Measurements from ENCODE around the gene MYH11. TPM values are rescaled to one million over a fixed set of nuclear protein-coding genes. Genes with fewer than 3 reads are reported as not detected.

The MYH11 gene
- polyA plus RNA-seq, 1 donor from 2014 or later, result not detected

GRCh38 chr16:15799851-15800495 is 56.9 kb downstream of the MYH11 start:
- Histone ChIP-seq H3K36me3 (ENCODE audit: insufficient read depth, low read length) (no peaks in the 10 kb centered on the region), H3K27ac (ENCODE audit: low read length) (no peak overlapping the region), H3K9me2 (ENCODE audit: insufficient read depth, low read length) (no peaks in the 10 kb centered on the region), H3K4me3 (ENCODE audit: low read length) (no peak overlapping the region), H3K9me3 (ENCODE audit: low read length) (no peaks in the 10 kb centered on the region), H3K27me3 (ENCODE audit: insufficient read depth, low read depth, low read length) (no peaks in the 10 kb centered on the region), H2AFZ (ENCODE audit: low read depth, low read length) (no peak overlapping the region), H3K79me2 (replicated peaks; ENCODE audit: insufficient read depth, low read length) (no peaks in the 10 kb centered on the region), H3F3A (ENCODE audit: insufficient read depth, low read length, poor library complexity, severe bottlenecking) (no peaks in the 10 kb centered on the region), H3K4me2 (ENCODE audit: low read length) (no peak overlapping the region), H3K9ac (ENCODE audit: low read length) (no peak overlapping the region), H4K20me1 (ENCODE audit: insufficient read depth) (no peaks in the 10 kb centered on the region)
- TF ChIP-seq CTCF (IDR thresholded peaks at IDR 0.05; ENCODE audit: poor library complexity, severe bottlenecking), result no peak
- TF ChIP-seq SMC3 (conservative IDR thresholded peaks at IDR 0.05; ENCODE audit: poor library complexity), result no peak
- no peak for TF ChIP-seq POLR2AphosphoS5 (IDR thresholded peaks at IDR 0.05)
- TF ChIP-seq REST (IDR thresholded peaks at IDR 0.05; ENCODE audit: borderline replicate concordance), result no peak
- no peak for TF ChIP-seq EZH2 (IDR thresholded peaks at IDR 0.05; ENCODE audit: borderline replicate concordance, insufficient read depth, low read length, poor library complexity, severe bottlenecking)
- no peak for TF ChIP-seq TAF1 (IDR thresholded peaks at IDR 0.05; ENCODE audit: low read depth)
- no peak for TF ChIP-seq MXI1 (conservative IDR thresholded peaks at IDR 0.05; ENCODE audit: poor library complexity, severe bottlenecking)
- TF ChIP-seq EP300 (conservative IDR thresholded peaks at IDR 0.05; ENCODE audit: poor library complexity, severe bottlenecking), result no peak
- no peak for TF ChIP-seq RAD21 (conservative IDR thresholded peaks at IDR 0.05)

- TF ChIP-seq POLR2AphosphoS5 (IDR thresholded peaks at IDR 0.05) (no peak), EZH2 (IDR thresholded peaks at IDR 0.05; ENCODE audit: borderline replicate concordance, insufficient read depth, low read length, poor library complexity, severe bottlenecking) (no peak), MXI1 (conservative IDR thresholded peaks at IDR 0.05; ENCODE audit: poor library complexity, severe bottlenecking) (no peak)
- H3K27ac ChIP-seq (ENCODE audit: low read length), result no peak overlapping the region
- no peaks in the 10 kb centered on the region for H3K79me2 ChIP-seq (replicated peaks; ENCODE audit: insufficient read depth, low read length)
Measured at GRCh38 chr16:15798671-15799070, 58.2 kb downstream of the MYH11 start.

More at GRCh38 chr16:15798671-15799070, 58.2 kb downstream of the MYH11 start:
- Histone ChIP-seq H3K9ac (ENCODE audit: low read length) (no peak overlapping the region), H3K36me3 (ENCODE audit: insufficient read depth, low read length) (no peaks in the 10 kb centered on the region), H3F3A (ENCODE audit: insufficient read depth, low read length, poor library complexity, severe bottlenecking) (no peaks in the 10 kb centered on the region), H3K4me3 (ENCODE audit: low read length) (no peak overlapping the region), H3K4me2 (ENCODE audit: low read length) (no peak overlapping the region), H3K27me3 (ENCODE audit: insufficient read depth, low read depth, low read length) (no peaks in the 10 kb centered on the region), H3K9me3 (ENCODE audit: low read length) (no peaks in the 10 kb centered on the region), H4K20me1 (ENCODE audit: insufficient read depth) (no peaks in the 10 kb centered on the region), H3K9me2 (ENCODE audit: insufficient read depth, low read length) (no peaks in the 10 kb centered on the region), H2AFZ (ENCODE audit: low read depth, low read length) (no peak overlapping the region)

Data from neural cell (in vitro differentiated cells).